HEK293 (cell line): ENCODE results near the gene CD40LG.

Experiments
- CTCF ChIA-PET: fragments of 350-600 bp; formaldehyde crosslinking; extraction: SDS; loops from one replicate; lab custom pipeline; 2021; ENCODE audit warnings: antibody characterized with exemption; lab: Yijun Ruan, JAX
- POLR2A ChIA-PET: fragments of 300-600 bp; formaldehyde crosslinking; extraction: SDS; loops from one replicate; lab custom pipeline; 2020; ENCODE audit warnings: antibody characterized with exemption, inconsistent platforms; lab: Yijun Ruan, JAX
- H3K27ac ChIP-seq: fragments of 200-500 bp; sonication (Bioruptor generic); 2 replicates; pipeline ENCODE4 v1.5.1; 2014; ENCODE audit warnings: low read depth, low read length, control low read depth, inconsistent platforms; ENCODE audit errors: extremely low read depth
- H3K36me3 ChIP-seq, 2 experiments: fragments of 200-500 bp in 1 of 2; sonication (Bioruptor generic) in 1 of 2; 1 replicate in 1 of 2; 2 replicates in 1 of 2; pipeline ENCODE4 v1.5.1; 2014 to 2017; ENCODE audit warnings: inconsistent platforms in 2 of 2, low read length in 2 of 2; ENCODE audit not compliant: control insufficient read depth in 2 of 2, insufficient read depth in 1 of 2
- H3K4me1 ChIP-seq: fragments of 200-500 bp; sonication (Bioruptor generic); 2 replicates; pipeline ENCODE4 v1.5.1; 2014; ENCODE audit warnings: mild to moderate bottlenecking, low read length, inconsistent platforms; ENCODE audit not compliant: control insufficient read depth, insufficient read depth
- H3K4me3 ChIP-seq: 2 replicates; pipeline ENCODE4 v1.5.1; 2011; ENCODE audit warnings: low read depth, mild to moderate bottlenecking, control low read depth, low read length, moderate library complexity
- H3K9me3 ChIP-seq: fragments of 200-500 bp; sonication (Bioruptor generic); 2 replicates; pipeline ENCODE4 v1.5.1; 2014; ENCODE audit warnings: low read depth, low read length, inconsistent platforms; ENCODE audit not compliant: control insufficient read depth, insufficient read depth
- KLF17 ChIP-seq: fragments of 450-650 bp; formaldehyde crosslinking; IDR thresholded peaks from 2 replicates; pipeline ENCODE4 v1.5.1; 2016; ENCODE audit warnings: missing biosample characterization, missing genetic modification characterization
- SCRT1 ChIP-seq: fragments of 450-650 bp; formaldehyde crosslinking; IDR thresholded peaks from 2 replicates; pipeline ENCODE4 v1.5.1; 2016; ENCODE audit warnings: missing biosample characterization, missing genetic modification characterization, borderline replicate concordance
- SCRT2 ChIP-seq: fragments of 450-650 bp; formaldehyde crosslinking; IDR thresholded peaks from 2 replicates; pipeline ENCODE4 v1.5.1; 2016; ENCODE audit warnings: missing biosample characterization, missing genetic modification characterization

CD40LG gene

DNA sequence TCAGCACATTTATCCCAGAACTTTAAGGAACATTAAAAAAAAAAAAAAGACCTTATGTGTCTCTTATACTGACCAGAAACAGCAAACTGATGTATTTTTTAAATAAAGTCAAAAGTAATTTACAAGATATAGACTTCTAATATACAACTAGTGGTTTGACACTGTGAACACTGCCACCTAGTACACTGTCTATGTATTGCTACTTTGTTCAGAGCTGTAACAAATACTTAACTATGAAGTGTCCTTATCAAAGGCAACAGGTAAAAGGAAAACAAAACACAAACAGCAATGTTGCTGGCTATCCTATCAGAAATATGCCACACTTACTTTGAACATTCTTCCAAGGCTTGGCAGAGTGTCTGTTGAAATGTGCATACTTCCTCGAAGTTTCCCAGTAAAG lies 60.4 kb downstream of the CD40LG start:
- CTCF ChIA-PET = interaction anchor here (0.5 to 3.9 kb wide), 20 partner anchors 8 to 579 kb away, joined by 3 to 23 read pairs (median 4); no protein-coding TSS in a partner anchor
- Histone ChIP-seq H3K4me1 (no peaks in the 10 kb centered on the region), H3K4me3 (no peak overlapping the region), H3K36me3 (peaks cover 0 to 11% of the 10 kb centered on the region in 2 experiments; a peak in 1 of 3 replicates), H3K9me3 (no peaks in the 10 kb centered on the region), H3K27ac (no peak overlapping the region)
- POLR2A ChIA-PET = interaction anchor here (0.5 to 0.8 kb wide), 2 partner anchors 163 to 164 kb away, joined by 3 read pairs; no protein-coding TSS in a partner anchor
- TF ChIP-seq KLF17 (tag by site-specific recombination) = no peak
- peak; percentile 76 for TF ChIP-seq SCRT2 (tag by site-specific recombination)
- TF ChIP-seq SCRT1 (tag by site-specific recombination) = peak; percentile 67
